Measurements from ENCODE around the gene FES.

The FES gene

DNA sequence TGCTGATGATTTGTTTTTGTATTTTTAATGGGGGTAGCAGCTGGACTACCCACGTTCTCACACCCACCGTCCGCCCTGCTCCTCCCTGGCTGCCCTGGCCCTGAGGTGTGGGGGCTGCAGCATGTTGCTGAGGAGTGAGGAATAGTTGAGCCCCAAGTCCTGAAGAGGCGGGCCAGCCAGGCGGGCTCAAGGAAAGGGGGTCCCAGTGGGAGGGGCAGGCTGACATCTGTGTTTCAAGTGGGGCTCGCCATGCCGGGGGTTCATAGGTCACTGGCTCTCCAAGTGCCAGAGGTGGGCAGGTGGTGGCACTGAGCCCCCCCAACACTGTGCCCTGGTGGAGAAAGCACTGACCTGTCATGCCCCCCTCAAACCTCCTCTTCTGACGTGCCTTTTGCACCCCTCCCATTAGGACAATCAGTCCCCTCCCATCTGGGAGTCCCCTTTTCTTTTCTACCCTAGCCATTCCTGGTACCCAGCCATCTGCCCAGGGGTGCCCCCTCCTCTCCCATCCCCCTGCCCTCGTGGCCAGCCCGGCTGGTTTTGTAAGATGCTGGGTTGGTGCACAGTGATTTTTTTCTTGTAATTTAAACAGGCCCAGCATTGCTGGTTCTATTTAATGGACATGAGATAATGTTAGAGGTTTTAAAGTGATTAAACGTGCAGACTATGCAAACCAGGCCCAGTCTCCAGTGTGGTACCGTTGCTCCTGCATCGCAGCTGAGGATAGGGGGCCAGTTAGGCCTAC is 1.4 kb upstream of the FES start:
- no peak overlapping the region for H2AFZ ChIP-seq (ENCODE audit: low read depth, low read length)
- H3K36me3 ChIP-seq (ENCODE audit: insufficient read depth, low read length) = peaks cover 20% of the 10 kb centered on the region

DNA sequence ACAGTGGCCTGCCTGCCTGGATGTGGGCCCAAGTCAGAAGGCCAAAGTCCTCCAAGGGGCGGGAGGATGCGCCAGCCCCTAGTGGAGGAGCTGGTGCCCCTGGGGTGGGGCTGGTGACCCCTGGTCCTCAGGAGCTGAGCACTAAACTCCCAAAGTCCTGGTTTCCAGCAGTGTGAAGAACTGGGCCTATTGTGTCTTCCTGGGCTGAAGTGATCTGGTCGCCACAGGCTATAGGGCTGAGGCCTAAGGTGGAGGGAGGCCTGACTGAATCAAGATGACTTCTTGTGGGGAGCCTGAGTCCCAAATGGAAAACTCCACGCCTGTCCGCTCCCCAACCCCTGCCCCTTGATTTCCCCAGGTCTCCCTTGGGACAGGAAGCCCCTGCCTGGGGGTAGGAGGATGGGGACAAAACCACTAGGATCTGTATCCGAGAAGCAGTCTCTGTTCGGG is 753 bp upstream of the FES start:
- H3K4me1 ChIP-seq (ENCODE audit: insufficient read depth, low read length) = peaks cover 3% of the 10 kb centered on the region
- H3K36me3 ChIP-seq (ENCODE audit: insufficient read depth, low read length) = peaks cover 15% of the 10 kb centered on the region
- no peak overlapping the region for H3K4me3 ChIP-seq (ENCODE audit: low read length)
- H2AFZ ChIP-seq (ENCODE audit: low read depth, low read length) = no peak overlapping the region
- no peaks in the 10 kb centered on the region for H3K27me3 ChIP-seq (ENCODE audit: insufficient read depth, low read length)
- H3K9me3 ChIP-seq (ENCODE audit: low read length) = no peaks in the 10 kb centered on the region

More for the DNA sequence above, 1.4 kb upstream of the FES start:
- H3K4me1 ChIP-seq (ENCODE audit: insufficient read depth, low read length) = peaks cover 3% of the 10 kb centered on the region
- H3K4me3 ChIP-seq (ENCODE audit: low read length) = no peak overlapping the region
- no peaks in the 10 kb centered on the region for H3K9me3 ChIP-seq (ENCODE audit: low read length)
- no peaks in the 10 kb centered on the region for H3K27me3 ChIP-seq (ENCODE audit: insufficient read depth, low read length)

DNA sequence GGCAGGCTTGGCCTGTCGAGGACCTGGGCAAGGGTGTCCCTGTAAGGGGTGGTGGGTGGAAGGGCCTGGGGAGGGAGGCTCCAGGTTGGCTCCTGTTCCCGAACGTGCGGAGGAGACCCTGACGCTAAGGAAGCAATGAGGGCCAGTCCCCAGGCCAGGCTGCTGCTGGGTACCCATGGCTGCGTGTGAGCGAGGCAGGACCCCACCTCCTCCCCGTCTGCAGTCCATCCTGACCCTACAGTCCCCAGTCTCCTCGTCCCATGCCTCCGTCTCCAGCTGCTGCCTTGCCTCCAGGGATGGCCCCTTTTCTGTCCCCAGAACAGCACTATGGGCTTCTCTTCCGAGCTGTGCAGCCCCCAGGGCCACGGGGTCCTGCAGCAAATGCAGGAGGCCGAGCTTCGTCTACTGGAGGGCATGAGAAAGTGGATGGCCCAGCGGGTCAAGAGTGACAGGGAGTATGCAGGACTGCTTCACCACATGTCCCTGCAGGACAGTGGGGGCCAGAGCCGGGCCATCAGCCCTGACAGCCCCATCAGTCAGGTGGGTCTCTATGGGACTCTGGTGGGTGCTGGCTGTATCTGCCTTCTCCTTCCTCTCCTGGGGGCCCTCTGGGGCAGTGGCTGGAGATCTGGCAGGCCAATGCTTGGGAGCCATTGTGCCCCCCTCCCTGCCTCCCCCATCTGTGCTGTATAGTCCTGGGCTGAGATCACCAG is 571 bp downstream of the FES start:
- peaks cover 7% of the 10 kb centered on the region for H3K36me3 ChIP-seq (ENCODE audit: insufficient read depth, low read length)
- no peaks in the 10 kb centered on the region for H3K27me3 ChIP-seq (ENCODE audit: insufficient read depth, low read length)
- H3K4me3 ChIP-seq (ENCODE audit: low read length) = no peak overlapping the region
- no peaks in the 10 kb centered on the region for H3K9me3 ChIP-seq (ENCODE audit: low read length)
- peaks cover 3% of the 10 kb centered on the region for H3K4me1 ChIP-seq (ENCODE audit: insufficient read depth, low read length)
- H2AFZ ChIP-seq (ENCODE audit: low read depth, low read length) = no peak overlapping the region

DNA sequence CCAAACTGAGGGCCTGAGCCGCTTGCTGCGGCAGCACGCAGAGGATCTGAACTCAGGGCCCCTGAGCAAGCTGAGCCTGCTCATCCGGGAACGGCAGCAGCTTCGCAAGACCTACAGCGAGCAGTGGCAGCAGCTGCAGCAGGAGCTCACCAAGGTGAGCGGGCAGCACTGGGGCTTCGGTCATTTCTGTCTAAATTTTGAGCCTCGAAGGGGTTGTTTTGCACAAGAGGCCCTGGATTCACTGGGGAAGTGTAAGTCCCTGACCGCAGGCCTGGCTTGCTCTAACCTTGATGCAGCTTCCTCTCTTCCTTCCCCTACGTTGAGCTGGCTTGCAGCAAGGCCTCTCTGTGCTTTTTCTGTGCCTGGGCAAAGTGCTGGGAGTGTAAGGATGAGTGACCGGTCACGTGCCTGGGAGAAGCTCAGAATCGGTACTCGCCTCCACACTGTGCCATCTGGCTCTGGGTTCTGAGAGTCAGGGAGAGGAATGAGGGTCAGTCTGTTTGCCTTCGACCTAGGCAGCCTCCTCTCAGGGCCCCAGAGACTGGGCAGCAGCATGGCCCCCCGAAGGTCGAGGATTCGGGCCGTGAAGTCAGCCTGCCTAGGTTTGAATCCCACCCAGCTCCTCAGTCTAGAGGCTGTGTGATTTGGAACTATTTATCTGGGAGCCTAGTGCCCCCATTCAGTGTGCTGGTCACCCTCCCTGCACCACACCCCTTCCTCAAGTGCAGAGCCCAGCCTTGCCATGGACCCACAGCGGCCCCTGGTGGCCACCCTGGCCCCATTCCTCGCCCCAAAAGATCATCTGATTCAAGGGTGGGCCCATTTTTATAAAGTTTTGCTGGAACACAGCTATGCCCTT is 1.4 kb downstream of the FES start:
- Histone ChIP-seq H3K27me3 (ENCODE audit: insufficient read depth, low read length) (no peaks in the 10 kb centered on the region), H3K9me3 (ENCODE audit: low read length) (no peaks in the 10 kb centered on the region), H3K4me1 (ENCODE audit: insufficient read depth, low read length) (peaks cover 3% of the 10 kb centered on the region), H3K36me3 (ENCODE audit: insufficient read depth, low read length) (peaks cover 4% of the 10 kb centered on the region), H2AFZ (ENCODE audit: low read depth, low read length) (no peak overlapping the region), H3K4me3 (ENCODE audit: low read length) (no peak overlapping the region)

DNA sequence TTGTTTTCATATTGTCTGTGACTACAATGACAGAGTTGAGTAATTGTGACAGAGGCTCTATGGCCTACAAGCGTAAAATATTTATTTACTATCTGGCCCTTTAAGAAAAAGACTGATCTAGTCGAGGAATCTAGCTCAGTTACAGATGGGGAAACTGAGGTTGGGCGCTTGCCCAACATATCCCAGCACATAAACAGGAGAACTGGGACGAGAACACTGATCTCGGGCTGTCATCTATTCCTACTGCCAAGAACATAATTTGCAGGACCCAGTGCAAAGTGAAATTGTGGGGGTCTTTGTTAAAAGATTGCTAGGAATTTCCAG is 1.9 kb downstream of the FES start:
- Histone ChIP-seq H3K27me3 (ENCODE audit: insufficient read depth, low read length) (no peaks in the 10 kb centered on the region), H3K36me3 (ENCODE audit: insufficient read depth, low read length) (no peaks in the 10 kb centered on the region), H2AFZ (ENCODE audit: low read depth, low read length) (no peak overlapping the region), H3K4me3 (ENCODE audit: low read length) (no peak overlapping the region), H3K4me1 (ENCODE audit: insufficient read depth, low read length) (peaks cover 3% of the 10 kb centered on the region), H3K9me3 (ENCODE audit: low read length) (no peaks in the 10 kb centered on the region)

DNA sequence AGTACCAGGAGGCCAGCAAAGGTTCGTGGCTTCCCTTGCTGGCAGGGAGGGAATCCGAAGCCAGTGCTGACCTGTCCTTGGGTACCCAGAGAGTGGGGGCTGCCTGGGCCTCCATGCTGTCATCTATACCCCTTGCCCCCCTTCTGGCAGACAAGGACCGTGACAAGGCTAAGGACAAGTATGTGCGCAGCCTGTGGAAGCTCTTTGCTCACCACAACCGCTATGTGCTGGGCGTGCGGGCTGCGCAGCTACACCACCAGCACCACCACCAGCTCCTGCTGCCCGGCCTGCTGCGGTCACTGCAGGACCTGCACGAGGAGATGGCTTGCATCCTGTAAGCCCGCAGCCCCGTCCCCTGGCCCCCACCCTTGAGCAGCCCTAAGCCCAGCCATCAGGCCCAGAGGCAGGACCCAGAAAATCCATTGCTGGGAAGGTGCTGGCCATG is 2.8 kb downstream of the FES start:
- H3K4me1 ChIP-seq (ENCODE audit: insufficient read depth, low read length) = peaks cover 3% of the 10 kb centered on the region
- H3K4me3 ChIP-seq (ENCODE audit: low read length) = no peak overlapping the region
- no peak overlapping the region for H2AFZ ChIP-seq (ENCODE audit: low read depth, low read length)
- H3K9me3 ChIP-seq (ENCODE audit: low read length) = no peaks in the 10 kb centered on the region
- H3K27me3 ChIP-seq (ENCODE audit: insufficient read depth, low read length) = no peaks in the 10 kb centered on the region
- no peaks in the 10 kb centered on the region for H3K36me3 ChIP-seq (ENCODE audit: insufficient read depth, low read length)

DNA sequence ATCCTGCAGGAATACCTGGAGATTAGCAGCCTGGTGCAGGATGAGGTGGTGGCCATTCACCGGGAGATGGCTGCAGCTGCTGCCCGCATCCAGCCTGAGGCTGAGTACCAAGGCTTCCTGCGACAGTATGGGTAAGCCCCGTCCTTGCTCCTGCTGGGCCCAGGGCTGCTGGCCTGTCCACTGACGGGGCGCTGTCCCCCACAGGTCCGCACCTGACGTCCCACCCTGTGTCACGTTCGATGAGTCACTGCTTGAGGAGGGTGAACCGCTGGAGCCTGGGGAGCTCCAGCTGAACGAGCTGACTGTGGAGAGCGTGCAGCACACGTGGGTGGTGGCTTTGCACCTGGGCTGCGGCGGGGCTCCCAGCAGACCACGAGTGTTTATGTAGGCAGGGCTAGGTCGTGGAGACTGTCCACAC is 5.0 kb downstream of the FES start:
- Histone ChIP-seq H3K4me3 (ENCODE audit: low read length) (no peak overlapping the region), H3K4me1 (ENCODE audit: insufficient read depth, low read length) (peaks cover 3% of the 10 kb centered on the region), H3K9me3 (ENCODE audit: low read length) (no peaks in the 10 kb centered on the region), H3K36me3 (ENCODE audit: insufficient read depth, low read length) (no peaks in the 10 kb centered on the region), H3K27me3 (ENCODE audit: insufficient read depth, low read length) (no peaks in the 10 kb centered on the region), H2AFZ (ENCODE audit: low read depth, low read length) (no peak overlapping the region)

DNA sequence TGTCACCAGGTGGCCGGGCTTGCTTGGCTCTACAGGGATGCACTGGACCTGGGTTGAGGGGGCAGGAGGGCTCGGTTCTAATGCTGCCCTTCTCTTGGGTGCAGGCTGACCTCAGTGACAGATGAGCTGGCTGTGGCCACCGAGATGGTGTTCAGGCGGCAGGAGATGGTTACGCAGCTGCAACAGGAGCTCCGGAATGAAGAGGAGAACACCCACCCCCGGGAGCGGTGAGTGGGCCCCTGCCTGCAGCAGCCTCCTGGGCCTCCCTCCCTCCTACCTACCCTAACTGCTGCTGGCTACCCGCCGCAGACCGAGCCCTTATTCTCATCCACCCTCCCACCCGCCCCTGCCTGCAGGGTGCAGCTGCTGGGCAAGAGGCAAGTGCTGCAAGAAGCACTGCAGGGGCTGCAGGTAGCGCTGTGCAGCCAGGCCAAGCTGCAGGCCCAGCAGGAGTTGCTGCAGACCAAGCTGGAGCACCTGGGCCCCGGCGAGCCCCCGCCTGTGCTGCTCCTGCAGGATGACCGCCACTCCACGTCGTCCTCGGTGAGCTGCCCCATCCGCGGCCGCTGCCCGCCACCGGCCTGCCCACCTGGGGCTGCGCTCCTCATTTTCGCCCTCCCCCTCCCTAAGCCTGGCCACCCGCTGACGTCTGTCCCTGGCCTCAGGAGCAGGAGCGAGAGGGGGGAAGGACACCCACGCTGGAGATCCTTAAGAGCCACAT is 5.6 kb downstream of the FES start:
- no peaks in the 10 kb centered on the region for H3K36me3 ChIP-seq (ENCODE audit: insufficient read depth, low read length)
- peaks cover 3% of the 10 kb centered on the region for H3K4me1 ChIP-seq (ENCODE audit: insufficient read depth, low read length)
- no peaks in the 10 kb centered on the region for H3K9me3 ChIP-seq (ENCODE audit: low read length)
- no peak overlapping the region for H2AFZ ChIP-seq (ENCODE audit: low read depth, low read length)
- no peak overlapping the region for H3K4me3 ChIP-seq (ENCODE audit: low read length)
- no peaks in the 10 kb centered on the region for H3K27me3 ChIP-seq (ENCODE audit: insufficient read depth, low read length)

DNA sequence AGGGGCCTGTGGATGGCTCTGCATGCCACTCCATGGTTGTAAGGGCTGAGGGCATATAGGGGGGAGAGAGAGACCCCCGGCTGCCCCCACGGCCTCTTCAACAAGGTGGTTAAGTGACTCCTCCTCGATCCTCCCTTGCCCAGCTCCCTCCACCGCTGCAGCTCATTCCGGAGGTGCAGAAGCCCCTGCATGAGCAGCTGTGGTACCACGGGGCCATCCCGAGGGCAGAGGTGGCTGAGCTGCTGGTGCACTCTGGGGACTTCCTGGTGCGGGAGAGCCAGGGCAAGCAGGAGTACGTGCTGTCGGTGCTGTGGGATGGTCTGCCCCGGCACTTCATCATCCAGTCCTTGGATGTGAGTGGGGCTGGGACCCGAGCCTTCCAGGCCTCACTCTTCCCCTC is 6.5 kb downstream of the FES start:
- H3K4me1 ChIP-seq (ENCODE audit: insufficient read depth, low read length) = peaks cover under 1% of the 10 kb centered on the region
- H3K36me3 ChIP-seq (ENCODE audit: insufficient read depth, low read length) = no peaks in the 10 kb centered on the region
- no peaks in the 10 kb centered on the region for H3K27me3 ChIP-seq (ENCODE audit: insufficient read depth, low read length)
- no peaks in the 10 kb centered on the region for H3K9me3 ChIP-seq (ENCODE audit: low read length)
- H2AFZ ChIP-seq (ENCODE audit: low read depth, low read length) = no peak overlapping the region
- no peak overlapping the region for H3K4me3 ChIP-seq (ENCODE audit: low read length)

DNA sequence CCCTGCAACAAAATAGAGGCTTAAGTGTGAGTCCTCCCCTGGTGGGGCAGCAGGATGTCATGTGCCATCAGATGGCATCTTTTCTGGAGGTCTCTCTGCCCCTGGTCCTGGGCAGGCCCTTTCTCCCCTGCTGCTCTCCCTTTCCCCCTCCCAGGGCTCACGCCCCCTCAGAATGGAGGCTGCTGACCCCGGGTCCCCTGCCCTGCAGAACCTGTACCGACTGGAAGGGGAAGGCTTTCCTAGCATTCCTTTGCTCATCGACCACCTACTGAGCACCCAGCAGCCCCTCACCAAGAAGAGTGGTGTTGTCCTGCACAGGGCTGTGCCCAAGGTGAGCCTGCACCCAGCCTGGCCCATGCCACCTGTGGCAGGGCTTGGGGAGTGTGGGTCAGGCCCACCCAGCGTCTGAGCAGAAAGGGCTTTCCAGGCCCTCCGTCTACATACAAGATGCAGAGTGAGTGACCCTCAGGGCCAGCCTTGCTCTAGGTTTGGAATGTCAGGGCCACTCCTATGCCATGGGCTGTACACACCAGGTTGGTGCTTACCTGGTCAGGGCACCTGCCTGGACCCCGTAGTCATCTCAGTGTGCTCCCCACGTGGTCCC is 7.1 kb downstream of the FES start:
- Histone ChIP-seq H3K4me1 (ENCODE audit: insufficient read depth, low read length) (no peaks in the 10 kb centered on the region), H3K9me3 (ENCODE audit: low read length) (no peaks in the 10 kb centered on the region), H3K27me3 (ENCODE audit: insufficient read depth, low read length) (no peaks in the 10 kb centered on the region), H3K36me3 (ENCODE audit: insufficient read depth, low read length) (no peaks in the 10 kb centered on the region), H3K4me3 (ENCODE audit: low read length) (no peak overlapping the region), H2AFZ (ENCODE audit: low read depth, low read length) (no peak overlapping the region)

DNA sequence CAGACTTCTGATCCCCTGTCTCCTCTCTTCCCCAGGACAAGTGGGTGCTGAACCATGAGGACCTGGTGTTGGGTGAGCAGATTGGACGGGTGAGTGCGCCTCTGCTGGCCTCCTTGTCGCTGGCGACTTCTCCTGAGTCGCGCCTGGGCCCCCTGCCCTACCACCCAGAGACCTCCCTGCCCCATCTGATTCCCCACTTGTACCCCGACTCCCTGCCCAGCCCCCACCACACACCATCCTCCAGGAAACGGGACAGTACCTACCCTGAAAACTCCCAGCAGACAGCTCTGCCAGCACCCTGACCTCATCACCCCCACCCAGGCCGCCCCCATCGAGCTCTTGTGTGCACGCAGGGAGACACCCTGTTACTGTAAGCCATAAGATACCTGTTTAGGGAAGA is 7.7 kb downstream of the FES start:
- Histone ChIP-seq H3K27me3 (ENCODE audit: insufficient read depth, low read length) (no peaks in the 10 kb centered on the region), H2AFZ (ENCODE audit: low read depth, low read length) (no peak overlapping the region), H3K4me3 (ENCODE audit: low read length) (no peak overlapping the region), H3K4me1 (ENCODE audit: insufficient read depth, low read length) (no peaks in the 10 kb centered on the region), H3K9me3 (ENCODE audit: low read length) (no peaks in the 10 kb centered on the region), H3K36me3 (ENCODE audit: insufficient read depth, low read length) (no peaks in the 10 kb centered on the region)

DNA sequence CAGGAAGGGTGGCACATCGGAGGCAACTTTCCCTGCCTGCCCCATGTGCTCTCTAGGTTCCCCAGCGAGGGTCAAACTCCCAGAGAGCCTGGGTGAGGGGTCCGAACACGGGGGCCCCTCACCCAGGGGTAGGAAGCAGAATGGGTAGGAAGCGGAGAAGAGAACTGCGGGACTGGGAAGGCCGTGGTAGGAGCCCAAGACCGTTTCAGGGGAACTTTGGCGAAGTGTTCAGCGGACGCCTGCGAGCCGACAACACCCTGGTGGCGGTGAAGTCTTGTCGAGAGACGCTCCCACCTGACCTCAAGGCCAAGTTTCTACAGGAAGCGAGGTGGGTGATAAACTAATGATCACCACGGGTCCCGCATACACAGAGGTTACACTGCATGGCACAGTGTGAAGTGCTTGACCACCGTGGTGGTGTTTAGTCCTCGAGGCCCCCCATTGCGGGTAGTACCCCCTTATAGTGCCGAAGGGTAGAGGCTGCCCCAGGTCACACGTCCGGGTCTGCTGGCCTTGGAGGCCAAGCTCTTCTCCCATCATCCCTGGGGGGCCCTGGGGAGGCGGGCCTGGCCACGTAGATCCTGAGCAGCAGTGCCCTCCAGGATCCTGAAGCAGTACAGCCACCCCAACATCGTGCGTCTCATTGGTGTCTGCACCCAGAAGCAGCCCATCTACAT is 8.3 kb downstream of the FES start:
- H3K4me1 ChIP-seq (ENCODE audit: insufficient read depth, low read length) = no peaks in the 10 kb centered on the region
- H3K36me3 ChIP-seq (ENCODE audit: insufficient read depth, low read length) = no peaks in the 10 kb centered on the region
- H3K4me3 ChIP-seq (ENCODE audit: low read length) = no peak overlapping the region
- H3K9me3 ChIP-seq (ENCODE audit: low read length) = no peaks in the 10 kb centered on the region
- no peak overlapping the region for H2AFZ ChIP-seq (ENCODE audit: low read depth, low read length)
- H3K27me3 ChIP-seq (ENCODE audit: insufficient read depth, low read length) = no peaks in the 10 kb centered on the region

Data from neuron (in vitro differentiated cells).